Vagina (tissue), 2 donors: ENCODE data around the gene TRABD2B. TPM values are rescaled to one million over a fixed set of nuclear protein-coding genes. Genes with fewer than 3 reads are reported as not detected.

Experiments used
- DNase-seq, 2 donors: peaks; one replicate each; pipeline ENCODE4 v3.0.0-alpha.2; 2017; ENCODE audit errors: extremely low spot score in 2 of 2
- H3K27ac ChIP-seq: fragments of 200-600 bp; sonication (generic); one replicate; pipeline ENCODE4 v1.5.1; 2019
- H3K27me3 ChIP-seq: fragments of 200-600 bp; sonication (generic); one replicate; pipeline ENCODE4 v1.5.1; 2019
- H3K36me3 ChIP-seq, 2 donors: fragments of 200-600 bp; sonication (generic); one replicate each; pipeline ENCODE4 v1.5.1; 2017 to 2019
- H3K4me1 ChIP-seq: fragments of 200-600 bp; sonication (generic); one replicate; pipeline ENCODE4 v1.5.1; 2019
- H3K4me3 ChIP-seq, 2 donors: fragments of 200-600 bp; sonication (generic); 1 replicate in 1 of 2; 2 replicates in 1 of 2; pipeline ENCODE4 v1.5.1; 2016 to 2019
- H3K9me3 ChIP-seq: fragments of 200-600 bp; sonication (generic); one replicate; pipeline ENCODE4 v1.5.1; 2019
- POLR2A ChIP-seq, 2 donors: fragments of 450-650 bp; IDR thresholded peaks; one replicate each; pipeline ENCODE4 v1.6.1; 2017; ENCODE audit warnings: antibody characterized with exemption in 2 of 2, mild to moderate bottlenecking in 2 of 2, moderate library complexity in 2 of 2
- POLR2AphosphoS5 ChIP-seq, 2 donors: sonication (generic); formaldehyde crosslinking; IDR thresholded peaks; one replicate each; pipeline ENCODE4 v1.9.0; 2017; ENCODE audit warnings: antibody characterized with exemption in 2 of 2, mild to moderate bottlenecking in 2 of 2, low read depth in 1 of 2; ENCODE audit not compliant: insufficient read depth in 1 of 2
- intact Hi-C: fragments of 100-400 bp; cut with DNase I; formaldehyde crosslinking; loops from one replicate; pipeline ENCODE4 v1.15.1; 2023
- total RNA-seq: library from RNA; depleted of rRNA; stranded (reverse); fragments of >200 nt; gene quantifications from one replicate; pipeline ENCODE4 v1.2.3, GENCODE V29; 2016
- TF ChIP-seq, protein P1 (sequence below), 3 experiments: fragments of 450-650 bp in 2 of 3; fragments of 200-600 bp in 1 of 3; sonication (generic) in 1 of 3; IDR thresholded peaks; one replicate each; pipeline ENCODE4 v1.5.1; 2017 to 2019; ENCODE audit warnings: antibody characterized with exemption in 3 of 3, mild to moderate bottlenecking in 2 of 3, moderate library complexity in 2 of 3

TRABD2B gene
- total RNA-seq, 1 donor from 2014 or later: 5.6 TPM

DNA sequence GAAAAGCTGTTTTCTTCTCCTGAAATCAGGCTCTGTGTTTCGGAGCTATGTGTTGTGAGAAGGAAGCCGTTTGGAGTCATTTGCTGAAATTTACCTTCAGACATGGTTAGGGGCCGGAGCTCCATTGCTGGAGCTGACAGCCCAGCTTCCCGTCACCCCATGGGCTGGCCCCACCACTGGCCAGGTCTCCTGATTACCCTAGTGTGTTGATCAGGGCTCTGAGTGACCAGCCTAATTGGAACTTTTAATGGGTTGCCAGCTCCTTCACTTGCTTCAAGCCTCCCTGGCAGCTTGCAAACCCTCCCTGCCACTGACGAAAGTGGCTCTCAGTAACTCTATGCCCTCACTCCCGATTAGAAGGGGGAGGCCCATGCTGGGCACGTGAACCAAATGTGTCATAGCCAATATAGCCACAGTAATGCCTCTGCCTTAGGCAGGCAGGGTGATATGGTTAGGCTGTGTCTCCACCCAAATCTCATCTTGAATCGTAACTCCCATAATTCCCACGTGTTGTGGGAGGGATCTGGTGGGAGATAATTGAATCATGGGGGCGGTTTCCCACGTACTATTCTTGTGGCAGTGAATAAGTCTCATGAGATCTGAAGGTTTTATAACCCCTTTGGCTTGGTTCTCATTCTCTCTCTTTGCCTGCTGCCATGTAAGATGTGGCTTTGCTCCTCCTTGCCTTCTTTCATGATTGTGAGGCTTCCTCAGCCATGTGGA lies 224.1 kb downstream of the TRABD2B start:
- no peak for DNase-seq
- H3K27ac ChIP-seq: no peak overlapping the region
- intact Hi-C loops: no loop called here

DNA sequence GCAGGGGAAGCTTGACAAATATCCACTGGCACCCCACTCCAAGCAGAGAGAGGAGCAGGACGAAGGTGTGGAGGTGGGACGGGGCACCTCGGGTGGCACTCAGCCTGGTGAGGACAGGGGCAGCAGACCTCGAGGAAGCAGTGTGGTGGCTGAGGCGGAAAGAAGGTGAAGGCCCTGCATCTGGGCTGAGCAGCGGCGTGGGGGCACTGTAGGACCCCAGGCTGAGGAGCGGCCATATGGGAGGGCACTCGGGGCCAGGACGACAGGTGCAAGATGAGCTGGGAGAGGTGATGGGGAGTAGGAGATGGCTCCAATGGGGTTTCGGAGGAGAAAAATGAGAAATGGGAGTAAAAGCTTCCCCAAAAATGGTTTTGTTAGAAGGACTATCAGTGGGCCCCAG lies 224.9 kb downstream of the TRABD2B start:
- no peak for DNase-seq
- TF ChIP-seq, protein P1, sequence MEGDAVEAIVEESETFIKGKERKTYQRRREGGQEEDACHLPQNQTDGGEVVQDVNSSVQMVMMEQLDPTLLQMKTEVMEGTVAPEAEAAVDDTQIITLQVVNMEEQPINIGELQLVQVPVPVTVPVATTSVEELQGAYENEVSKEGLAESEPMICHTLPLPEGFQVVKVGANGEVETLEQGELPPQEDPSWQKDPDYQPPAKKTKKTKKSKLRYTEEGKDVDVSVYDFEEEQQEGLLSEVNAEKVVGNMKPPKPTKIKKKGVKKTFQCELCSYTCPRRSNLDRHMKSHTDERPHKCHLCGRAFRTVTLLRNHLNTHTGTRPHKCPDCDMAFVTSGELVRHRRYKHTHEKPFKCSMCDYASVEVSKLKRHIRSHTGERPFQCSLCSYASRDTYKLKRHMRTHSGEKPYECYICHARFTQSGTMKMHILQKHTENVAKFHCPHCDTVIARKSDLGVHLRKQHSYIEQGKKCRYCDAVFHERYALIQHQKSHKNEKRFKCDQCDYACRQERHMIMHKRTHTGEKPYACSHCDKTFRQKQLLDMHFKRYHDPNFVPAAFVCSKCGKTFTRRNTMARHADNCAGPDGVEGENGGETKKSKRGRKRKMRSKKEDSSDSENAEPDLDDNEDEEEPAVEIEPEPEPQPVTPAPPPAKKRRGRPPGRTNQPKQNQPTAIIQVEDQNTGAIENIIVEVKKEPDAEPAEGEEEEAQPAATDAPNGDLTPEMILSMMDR (IDR thresholded peaks at IDR 0.05): no peak
- TF ChIP-seq POLR2AphosphoS5 (IDR thresholded peaks at IDR 0.05; ENCODE audit: insufficient read depth in 1 of 2, low read depth in 1 of 2) (no peak), POLR2A (IDR thresholded peaks at IDR 0.05) (no peak)
- no peaks in the 10 kb centered on the region for H3K36me3 ChIP-seq

More for the DNA sequence above, 224.1 kb downstream of the TRABD2B start:
- Histone ChIP-seq H3K4me3 (no peak overlapping the region), H3K27me3 (no peaks in the 10 kb centered on the region), H3K9me3 (no peaks in the 10 kb centered on the region), H3K36me3 (no peaks in the 10 kb centered on the region), H3K4me1 (no peaks in the 10 kb centered on the region)
- TF ChIP-seq, protein P1 (IDR thresholded peaks at IDR 0.05): no peak
- TF ChIP-seq POLR2A (IDR thresholded peaks at IDR 0.05): no peak

DNA sequence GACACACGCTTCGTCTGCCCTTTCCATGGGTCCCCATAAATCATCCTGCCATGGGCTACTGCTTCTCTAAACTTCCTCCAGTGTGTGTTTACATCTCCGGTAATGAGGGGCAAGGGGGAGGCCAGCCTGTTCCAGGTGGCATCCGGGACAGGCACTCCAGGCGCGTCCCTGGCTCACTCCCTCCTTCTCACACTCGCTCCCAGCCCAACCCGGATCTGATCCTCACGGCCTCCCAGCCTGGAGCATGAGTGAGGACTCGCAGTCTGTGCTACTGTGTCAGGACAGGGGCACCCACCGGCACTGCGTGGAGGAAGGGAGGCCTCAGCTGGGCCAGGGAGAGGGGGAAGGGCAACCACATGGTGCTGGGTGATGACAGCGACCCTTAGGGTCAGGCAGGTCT lies 225.4 kb downstream of the TRABD2B start:
- DNase-seq: no peak
- no peaks in the 10 kb centered on the region for H3K36me3 ChIP-seq
- intact Hi-C loops: no loop called here
- H3K4me1 ChIP-seq: no peaks in the 10 kb centered on the region
- TF ChIP-seq POLR2AphosphoS5 (IDR thresholded peaks at IDR 0.05; ENCODE audit: insufficient read depth in 1 of 2, low read depth in 1 of 2) (no peak), POLR2A (IDR thresholded peaks at IDR 0.05) (no peak)
- TF ChIP-seq, protein P1 (IDR thresholded peaks at IDR 0.05): no peak
- H3K27me3 ChIP-seq: no peaks in the 10 kb centered on the region
- H3K27ac ChIP-seq: no peak overlapping the region
- H3K9me3 ChIP-seq: no peaks in the 10 kb centered on the region
- H3K4me3 ChIP-seq: no peak overlapping the region

More for the DNA sequence above, 224.9 kb downstream of the TRABD2B start:
- H3K9me3 ChIP-seq: no peaks in the 10 kb centered on the region
- intact Hi-C loops: no loop called here
- H3K27ac ChIP-seq: no peak overlapping the region
- H3K4me3 ChIP-seq: no peak overlapping the region
- H3K4me1 ChIP-seq: no peaks in the 10 kb centered on the region
- H3K27me3 ChIP-seq: no peaks in the 10 kb centered on the region

DNA sequence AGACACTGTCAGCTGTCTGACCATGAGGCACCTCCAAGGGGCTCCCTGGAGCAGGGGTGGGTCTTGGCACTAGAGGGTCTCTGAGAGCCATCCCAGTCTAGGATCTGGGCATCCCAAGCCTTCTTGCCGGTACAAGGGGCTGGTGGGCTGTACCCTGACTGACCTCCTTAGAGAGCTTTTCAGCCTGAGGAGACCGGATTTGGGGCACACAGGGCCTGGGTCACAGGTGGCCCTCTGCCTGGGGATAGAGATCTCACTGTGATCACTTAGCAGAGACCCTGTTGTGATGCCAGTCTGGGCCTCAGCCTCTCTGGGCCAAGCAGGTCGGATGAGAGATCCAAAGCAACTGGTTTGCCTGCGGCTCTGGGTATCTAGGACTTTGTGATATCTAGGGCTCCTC lies 227.2 kb downstream of the TRABD2B start:
- H3K27me3 ChIP-seq: no peaks in the 10 kb centered on the region
- H3K36me3 ChIP-seq: no peaks in the 10 kb centered on the region
- no peaks in the 10 kb centered on the region for H3K9me3 ChIP-seq
- no peak for TF ChIP-seq POLR2A (IDR thresholded peaks at IDR 0.05)
- TF ChIP-seq POLR2AphosphoS5 (IDR thresholded peaks at IDR 0.05; ENCODE audit: insufficient read depth in 1 of 2, low read depth in 1 of 2): no peak
- TF ChIP-seq, protein P1 (IDR thresholded peaks at IDR 0.05): no peak
- DNase-seq: no peak
- no peak overlapping the region for H3K27ac ChIP-seq
- intact Hi-C loops: no loop called here
- H3K4me3 ChIP-seq: no peak overlapping the region
- no peaks in the 10 kb centered on the region for H3K4me1 ChIP-seq

DNA sequence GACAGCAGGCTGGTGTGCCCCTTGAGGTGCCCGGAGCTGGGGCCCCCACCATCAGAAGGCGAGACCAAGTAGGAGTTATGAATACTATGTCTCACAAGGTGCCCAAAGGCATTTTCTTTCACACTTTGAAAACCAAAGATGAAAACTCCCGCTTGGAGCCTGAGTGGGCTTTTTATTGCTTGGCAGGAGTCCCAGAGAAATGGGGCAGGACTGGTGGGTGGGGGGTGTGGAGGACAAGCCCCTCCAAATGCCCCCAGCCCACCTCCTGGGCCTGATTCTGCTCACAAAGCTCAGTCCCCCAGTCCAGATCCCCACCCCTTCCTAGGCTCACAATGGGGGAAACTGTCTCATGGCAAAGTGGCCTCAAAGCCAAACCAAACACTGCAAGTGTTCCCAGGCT lies 227.9 kb downstream of the TRABD2B start:
- TF ChIP-seq POLR2AphosphoS5 (IDR thresholded peaks at IDR 0.05; ENCODE audit: insufficient read depth in 1 of 2, low read depth in 1 of 2): no peak
- TF ChIP-seq, protein P1 (IDR thresholded peaks at IDR 0.05): no peak
- no peak for TF ChIP-seq POLR2A (IDR thresholded peaks at IDR 0.05)
- H3K27ac ChIP-seq: no peak overlapping the region
- peaks cover 3% of the 10 kb centered on the region for H3K4me1 ChIP-seq
- intact Hi-C loops: no loop called here
- no peaks in the 10 kb centered on the region for H3K27me3 ChIP-seq
- no peaks in the 10 kb centered on the region for H3K36me3 ChIP-seq
- H3K4me3 ChIP-seq: no peak overlapping the region
- no peaks in the 10 kb centered on the region for H3K9me3 ChIP-seq
- no peak for DNase-seq
